Activated T-cell treated with anti-CD3 and anti-CD28 coated beads, Interleukin-2, amount 50 U/mL, for 24 hours (primary cell): ENCODE data around the gene NPLOC4.

Experiments
- DNase-seq: peaks from one replicate; pipeline ENCODE4 v3.0.0-alpha.2; 2020
- H3K27ac Mint-ChIP-seq: 2 replicates; pipeline ENCODE4 v1.8.0; 2020; ENCODE audit warnings: mild to moderate bottlenecking, mixed read lengths
- H3K27me3 Mint-ChIP-seq: 2 replicates; pipeline ENCODE4 v1.8.0; 2020; ENCODE audit warnings: mixed read lengths
- H3K36me3 Mint-ChIP-seq: 2 replicates; pipeline ENCODE4 v1.8.0; 2020; ENCODE audit warnings: low read depth, mixed read lengths
- H3K4me1 Mint-ChIP-seq: 2 replicates; pipeline ENCODE4 v1.8.0; 2020; ENCODE audit warnings: low read depth, mixed read lengths
- H3K4me3 Mint-ChIP-seq: 2 replicates; pipeline ENCODE4 v1.8.0; 2020; ENCODE audit warnings: mild to moderate bottlenecking, moderate library complexity, mixed read lengths
- H3K9me3 Mint-ChIP-seq: 2 replicates; pipeline ENCODE4 v1.8.0; 2020; ENCODE audit warnings: mixed read lengths

The NPLOC4 gene

DNA sequence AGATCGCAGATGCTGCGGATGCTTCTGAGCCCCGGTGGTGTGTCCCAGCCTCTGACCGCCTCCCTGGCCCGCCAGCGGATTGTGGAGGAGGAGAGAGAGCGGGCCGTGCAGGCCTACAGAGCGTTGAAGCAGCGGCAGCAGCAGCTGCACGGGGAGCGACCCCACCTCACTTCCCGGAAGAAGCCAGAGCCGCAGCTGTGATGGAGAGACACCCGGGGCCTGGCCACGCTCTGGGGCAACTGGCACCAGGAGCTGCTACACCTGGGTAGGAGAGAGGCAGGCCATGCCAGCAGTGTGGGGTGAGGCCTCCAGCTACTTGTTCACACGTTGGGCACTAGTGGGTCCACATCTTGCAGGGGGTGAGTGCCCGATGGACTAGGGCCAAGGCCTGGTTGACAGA is 35.6 kb upstream of the NPLOC4 start:
- no peak for DNase-seq
- Mint-ChIP-seq H3K9me3 (no peaks in the 10 kb centered on the region), H3K27ac (no peak overlapping the region), H3K4me3 (no peak overlapping the region), H3K4me1 (peaks cover 26% of the 10 kb centered on the region), H3K27me3 (no peaks in the 10 kb centered on the region), H3K36me3 (peaks cover 89% of the 10 kb centered on the region)

- Mint-ChIP-seq H3K9me3 (no peaks in the 10 kb centered on the region), H3K36me3 (peaks cover 84% of the 10 kb centered on the region), H3K4me3 (peak overlapping the region; percentile 95), H3K27me3 (no peaks in the 10 kb centered on the region), H3K4me1 (peaks cover 53% of the 10 kb centered on the region), H3K27ac (peak overlapping the region; percentile 94)
- no peak for DNase-seq
Measured at GRCh38 chr17:81667754-81668153, 30.8 kb upstream of the NPLOC4 start.

DNA sequence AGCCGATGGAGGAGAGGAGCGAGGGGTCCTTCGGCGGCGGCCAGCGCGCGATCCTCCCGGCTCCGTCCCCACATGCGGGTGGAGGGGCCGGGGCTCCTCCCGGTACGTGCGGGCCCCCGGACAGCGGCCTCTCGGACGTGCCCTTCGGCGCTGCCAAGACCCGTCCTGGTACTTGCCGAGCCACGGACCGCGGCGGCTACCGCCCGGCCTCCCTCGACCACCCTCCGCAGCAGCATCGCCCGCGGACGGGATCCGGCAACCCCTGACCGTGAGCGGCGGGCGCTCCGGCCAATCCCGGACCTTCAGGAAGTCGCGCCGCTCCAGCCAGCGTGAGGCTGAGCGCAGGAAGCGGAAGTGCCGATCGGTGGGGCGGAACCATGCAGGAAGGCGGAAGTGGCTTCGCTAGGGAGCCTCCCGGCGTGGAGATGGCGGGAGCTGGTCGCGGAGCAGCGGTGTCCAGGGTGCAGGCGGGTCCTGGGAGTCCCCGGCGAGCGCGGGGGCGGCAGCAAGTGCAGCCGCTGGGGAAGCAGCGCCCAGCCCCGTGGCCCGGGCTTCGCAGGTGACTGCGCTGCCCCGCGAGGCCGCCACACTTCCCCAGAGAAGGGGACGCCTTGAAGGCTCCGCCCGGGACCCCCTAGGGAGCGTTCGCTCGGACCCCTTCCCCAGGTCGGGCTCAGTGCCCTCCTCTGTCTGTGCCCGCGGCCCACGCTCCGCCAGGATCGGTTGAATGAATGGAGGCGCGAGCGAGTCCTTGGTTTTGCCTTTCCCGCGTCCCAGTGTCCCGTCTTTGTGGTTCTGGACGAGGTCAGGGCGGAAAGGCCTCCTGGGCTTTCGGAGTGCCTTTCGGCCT is 29.7 kb upstream of the NPLOC4 start, which contains the start of the genes CCDC137 and OXLD1:
Gene CCDC137, plus strand, starts transcription at position 396 of the 850 bp plus-strand sequence. Its CDS starts 30 bp downstream, at position 426.
Gene OXLD1, minus strand, starts transcription at position 264 of the 850 bp plus-strand sequence. Its CDS starts 28 bp downstream, at position 236.
- peak; percentile 95 for DNase-seq
- no peaks in the 10 kb centered on the region for H3K27me3 Mint-ChIP-seq
- peaks cover 60% of the 10 kb centered on the region for H3K4me1 Mint-ChIP-seq
- H3K36me3 Mint-ChIP-seq = peaks cover 72% of the 10 kb centered on the region
- peak within 1 kb of the TSS; percentile 95 for H3K4me3 Mint-ChIP-seq
- peak within 1 kb of the TSS; percentile 99 for H3K27ac Mint-ChIP-seq
- no peaks in the 10 kb centered on the region for H3K9me3 Mint-ChIP-seq

GRCh38 chr17:81666092-81666341 is 29.1 kb upstream of the NPLOC4 start:
- Mint-ChIP-seq H3K27me3 (no peaks in the 10 kb centered on the region), H3K9me3 (no peaks in the 10 kb centered on the region), H3K4me1 (peaks cover 60% of the 10 kb centered on the region), H3K4me3 (peak overlapping the region; percentile 95), H3K27ac (peak overlapping the region; percentile 99), H3K36me3 (peaks cover 67% of the 10 kb centered on the region)
- DNase-seq = no peak

DNA sequence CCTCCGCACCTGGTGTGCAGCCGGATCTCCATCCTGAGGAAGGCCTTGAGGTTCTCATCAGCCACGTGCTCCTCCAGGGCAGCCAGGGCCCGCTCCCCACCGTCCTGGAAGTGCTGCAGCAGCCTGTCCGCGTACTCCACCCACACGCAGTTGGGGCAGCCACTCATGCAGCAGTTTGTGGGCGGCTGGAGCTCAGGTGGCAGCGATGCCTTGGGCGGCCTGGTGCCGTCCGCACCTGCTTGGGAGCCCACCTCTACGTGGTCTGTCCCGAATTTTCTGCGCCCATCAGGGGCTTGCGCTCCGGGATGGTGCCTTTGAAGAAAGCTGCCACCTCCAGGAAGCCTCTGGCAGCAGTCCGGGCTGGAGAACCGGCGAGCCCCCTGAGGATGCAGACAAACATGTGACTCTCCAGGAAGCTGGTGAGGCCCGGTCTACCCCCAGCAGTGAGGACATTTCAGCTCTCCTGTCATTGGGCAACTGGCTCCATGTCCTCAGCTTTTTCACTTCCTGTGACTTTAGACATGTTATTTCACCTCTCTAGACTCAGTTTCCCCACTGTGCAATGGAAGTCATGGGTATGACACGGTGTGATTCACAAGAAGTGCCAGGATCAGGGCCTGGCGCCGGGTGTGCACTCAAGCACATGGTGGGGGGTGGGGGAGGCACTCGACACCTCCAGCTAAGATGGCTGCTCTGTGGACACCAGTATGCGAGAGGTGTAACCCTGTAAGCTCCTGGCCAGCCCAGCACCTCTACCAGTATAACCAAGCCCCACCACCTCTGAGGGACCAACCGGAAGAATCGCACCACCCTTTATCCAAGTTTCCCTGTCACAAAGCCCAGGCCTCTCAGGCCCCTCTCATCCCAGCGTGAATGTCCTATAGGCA is 28.5 kb upstream of the NPLOC4 start:
- peaks cover 60% of the 10 kb centered on the region for H3K4me1 Mint-ChIP-seq
- peak overlapping the region; percentile 99 for H3K27ac Mint-ChIP-seq
- H3K27me3 Mint-ChIP-seq = no peaks in the 10 kb centered on the region
- no peaks in the 10 kb centered on the region for H3K9me3 Mint-ChIP-seq
- H3K4me3 Mint-ChIP-seq = peak overlapping the region; percentile 95
- H3K36me3 Mint-ChIP-seq = peaks cover 61% of the 10 kb centered on the region
- peak; percentile 82 for DNase-seq

- H3K36me3 Mint-ChIP-seq = peaks cover 47% of the 10 kb centered on the region
- H3K4me3 Mint-ChIP-seq = peak overlapping the region; percentile 95
- H3K9me3 Mint-ChIP-seq = no peaks in the 10 kb centered on the region
- DNase-seq = peak; percentile 43
- peak overlapping the region; percentile 99 for H3K27ac Mint-ChIP-seq
- H3K4me1 Mint-ChIP-seq = peaks cover 54% of the 10 kb centered on the region
- H3K27me3 Mint-ChIP-seq = no peaks in the 10 kb centered on the region
Measured at GRCh38 chr17:81664051-81664470, 27.1 kb upstream of the NPLOC4 start.

DNA sequence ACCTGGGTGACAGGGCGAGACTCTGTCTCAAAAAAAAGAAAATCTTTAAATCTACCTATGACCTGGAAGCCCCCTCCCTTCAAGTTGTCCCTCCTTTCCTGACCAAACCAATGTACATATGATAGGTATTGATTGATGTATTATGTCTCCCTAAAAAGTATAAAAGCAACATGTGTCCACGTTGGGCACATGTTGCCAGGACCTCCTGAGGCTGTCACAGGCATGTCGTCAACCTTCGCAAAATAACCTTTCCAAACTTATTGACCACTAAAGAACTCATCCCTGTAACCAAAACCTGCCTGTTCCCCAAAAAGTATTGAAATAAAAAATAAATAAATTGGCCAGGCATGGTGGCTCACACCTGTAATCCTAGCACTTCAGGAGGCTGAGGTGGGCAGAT is 25.1 kb upstream of the NPLOC4 start:
- H3K27me3 Mint-ChIP-seq = no peaks in the 10 kb centered on the region
- H3K27ac Mint-ChIP-seq = peak overlapping the region; percentile 99
- no peak overlapping the region for H3K4me3 Mint-ChIP-seq
- no peaks in the 10 kb centered on the region for H3K9me3 Mint-ChIP-seq
- H3K4me1 Mint-ChIP-seq = peaks cover 43% of the 10 kb centered on the region
- peaks cover 27% of the 10 kb centered on the region for H3K36me3 Mint-ChIP-seq
- no peak for DNase-seq

DNA sequence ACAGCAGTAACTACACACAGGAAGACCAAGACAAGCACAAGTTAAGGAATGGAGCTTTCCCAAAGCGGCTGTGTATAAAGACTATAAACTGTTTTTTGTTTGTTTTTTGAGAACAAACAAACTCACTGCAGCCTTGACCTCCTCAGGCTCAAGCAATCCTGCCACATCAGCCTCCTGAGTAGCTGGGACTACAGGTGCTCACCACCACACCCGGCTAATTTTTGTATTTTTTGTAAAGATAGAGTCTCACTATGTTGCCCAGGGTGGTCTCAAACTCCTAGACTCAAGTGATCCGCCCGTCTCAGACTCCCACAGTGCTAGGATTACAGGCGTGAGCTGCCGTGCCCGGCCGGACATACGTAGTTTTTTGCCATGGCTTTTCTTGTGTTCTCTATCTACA is 23.5 kb upstream of the NPLOC4 start:
- H3K27ac Mint-ChIP-seq = peak overlapping the region; percentile 47
- peaks cover 40% of the 10 kb centered on the region for H3K4me1 Mint-ChIP-seq
- peaks cover 15% of the 10 kb centered on the region for H3K36me3 Mint-ChIP-seq
- H3K27me3 Mint-ChIP-seq = no peaks in the 10 kb centered on the region
- no peaks in the 10 kb centered on the region for H3K9me3 Mint-ChIP-seq
- no peak overlapping the region for H3K4me3 Mint-ChIP-seq
- no peak for DNase-seq

DNA sequence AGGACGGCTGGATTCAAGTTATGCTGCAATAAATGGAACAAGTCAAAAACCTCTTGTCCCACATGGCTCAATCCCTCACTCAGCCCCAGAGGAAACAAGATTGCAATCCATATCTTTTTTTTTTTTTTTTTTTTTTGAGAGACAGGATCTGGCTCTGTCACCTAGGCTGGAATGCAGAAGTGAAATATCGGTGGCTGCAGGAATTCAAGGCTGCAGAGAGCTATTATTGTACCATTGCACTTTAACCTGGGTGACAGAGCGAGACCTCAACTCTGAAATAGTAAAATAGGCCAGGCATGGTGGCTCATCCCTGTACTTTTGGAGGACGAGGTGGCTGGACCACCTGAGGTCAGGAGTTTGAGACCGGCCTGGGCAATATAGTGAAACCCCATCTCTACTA is 22.1 kb upstream of the NPLOC4 start:
- Mint-ChIP-seq H3K4me1 (peaks cover 27% of the 10 kb centered on the region), H3K36me3 (peaks cover under 1% of the 10 kb centered on the region), H3K4me3 (no peak overlapping the region), H3K27me3 (peaks cover 3% of the 10 kb centered on the region), H3K27ac (no peak overlapping the region), H3K9me3 (no peaks in the 10 kb centered on the region)
- no peak for DNase-seq

DNA sequence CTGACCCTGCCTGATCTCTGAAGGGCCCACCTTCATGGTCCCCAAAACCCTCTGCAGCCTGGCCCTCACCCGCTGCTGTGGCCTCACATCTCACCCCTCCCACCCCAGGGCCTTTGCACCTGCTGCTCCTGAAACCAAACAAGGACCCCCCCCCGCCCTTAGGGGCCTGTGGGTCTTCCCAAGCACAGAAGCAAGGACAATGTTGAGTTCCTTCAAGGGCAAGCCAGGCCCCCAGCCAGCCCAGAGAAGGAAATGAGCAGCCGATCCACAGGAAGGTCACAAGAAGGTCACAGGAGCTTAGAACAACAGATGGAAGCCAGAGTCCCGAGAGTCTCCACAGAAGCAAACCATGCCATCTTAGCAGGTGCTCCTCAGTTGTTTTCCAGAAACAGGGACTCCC is 19.9 kb upstream of the NPLOC4 start:
- Mint-ChIP-seq H3K27ac (no peak overlapping the region), H3K4me3 (no peak overlapping the region), H3K36me3 (no peaks in the 10 kb centered on the region), H3K4me1 (peaks cover 19% of the 10 kb centered on the region), H3K9me3 (no peaks in the 10 kb centered on the region), H3K27me3 (peaks cover 14% of the 10 kb centered on the region)
- no peak for DNase-seq

DNA sequence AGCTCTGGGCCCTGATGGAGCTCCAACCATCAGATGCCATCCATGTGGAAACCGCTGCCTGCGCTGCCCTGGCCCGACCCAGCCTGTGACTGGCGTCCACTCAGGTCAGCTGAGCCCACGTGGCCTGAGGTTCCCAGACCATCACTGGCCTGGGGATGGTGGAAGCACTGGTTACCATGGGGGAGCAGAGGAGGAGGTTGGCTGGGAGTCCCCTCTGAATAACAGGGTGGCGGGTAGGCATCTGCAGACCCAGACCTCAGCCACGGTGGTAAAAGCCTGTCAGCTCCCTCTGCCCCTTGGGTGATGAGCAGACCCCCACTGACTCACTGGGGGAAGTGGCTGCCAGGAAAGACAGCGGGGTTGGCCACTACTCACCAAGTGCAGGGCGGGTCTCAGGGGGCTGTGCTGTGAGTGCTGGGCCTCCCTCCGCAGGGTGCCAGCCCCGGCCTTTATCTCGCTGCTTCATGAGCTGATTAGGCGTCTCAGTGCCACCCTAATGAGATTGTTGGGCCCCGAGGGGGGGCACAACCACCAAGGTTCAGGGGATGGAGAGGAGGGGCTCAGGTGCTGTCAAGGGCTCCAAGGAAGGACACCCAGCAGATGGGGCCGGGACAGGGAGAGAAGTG is 19.3 kb upstream of the NPLOC4 start, which contains the start of gene PDE6G:
Gene PDE6G, minus strand, starts transcription at position 425 of the 626 bp plus-strand sequence. CDS start 3,237 bp downstream, outside the sequence.
- no peak within 1 kb of the TSS for H3K27ac Mint-ChIP-seq
- no peak within 1 kb of the TSS for H3K4me3 Mint-ChIP-seq
- DNase-seq = no peak
- peaks cover 19% of the 10 kb centered on the region for H3K4me1 Mint-ChIP-seq
- no peaks in the 10 kb centered on the region for H3K36me3 Mint-ChIP-seq
- H3K9me3 Mint-ChIP-seq = no peaks in the 10 kb centered on the region
- peaks cover 17% of the 10 kb centered on the region for H3K27me3 Mint-ChIP-seq

DNA sequence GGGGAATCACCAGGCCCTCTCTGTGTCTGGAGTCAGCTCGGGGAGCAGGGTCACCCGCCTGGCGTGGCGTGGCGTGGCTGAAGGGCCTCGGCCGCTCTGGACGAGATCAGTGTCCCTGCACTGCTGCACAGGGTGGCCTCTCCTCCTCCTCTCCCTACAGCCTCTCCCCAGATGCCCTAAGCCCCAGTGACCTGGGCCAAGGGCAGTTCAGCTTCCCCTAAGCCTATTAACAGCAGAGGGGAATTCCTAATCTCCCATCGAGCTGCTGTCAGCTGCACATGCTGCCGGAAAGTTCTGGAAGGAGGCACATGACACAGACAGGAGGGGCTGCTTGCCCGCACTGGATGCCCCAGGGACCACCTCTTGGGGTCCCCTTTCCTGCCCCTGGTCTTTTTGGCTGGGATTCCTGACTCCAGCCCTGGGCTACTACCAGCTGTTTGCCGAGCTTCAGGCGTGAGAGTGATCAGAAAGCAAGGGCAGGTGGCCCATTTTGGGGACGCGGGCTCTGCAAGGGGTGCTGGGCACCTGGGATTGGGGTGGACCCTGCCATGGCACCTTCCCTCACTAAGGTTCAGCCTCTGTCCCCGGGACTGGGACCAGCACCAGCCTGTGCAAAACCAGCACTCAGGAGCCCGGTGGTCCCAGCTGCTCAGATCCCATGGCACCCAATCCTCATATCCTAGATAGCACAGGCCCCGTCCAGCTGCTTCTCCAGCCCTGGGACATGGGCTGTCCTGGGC is 18.6 kb upstream of the NPLOC4 start:
- Mint-ChIP-seq H3K27ac (no peak overlapping the region), H3K9me3 (no peaks in the 10 kb centered on the region), H3K36me3 (no peaks in the 10 kb centered on the region), H3K27me3 (peaks cover 22% of the 10 kb centered on the region), H3K4me3 (no peak overlapping the region), H3K4me1 (peaks cover 19% of the 10 kb centered on the region)
- DNase-seq = no peak

DNA sequence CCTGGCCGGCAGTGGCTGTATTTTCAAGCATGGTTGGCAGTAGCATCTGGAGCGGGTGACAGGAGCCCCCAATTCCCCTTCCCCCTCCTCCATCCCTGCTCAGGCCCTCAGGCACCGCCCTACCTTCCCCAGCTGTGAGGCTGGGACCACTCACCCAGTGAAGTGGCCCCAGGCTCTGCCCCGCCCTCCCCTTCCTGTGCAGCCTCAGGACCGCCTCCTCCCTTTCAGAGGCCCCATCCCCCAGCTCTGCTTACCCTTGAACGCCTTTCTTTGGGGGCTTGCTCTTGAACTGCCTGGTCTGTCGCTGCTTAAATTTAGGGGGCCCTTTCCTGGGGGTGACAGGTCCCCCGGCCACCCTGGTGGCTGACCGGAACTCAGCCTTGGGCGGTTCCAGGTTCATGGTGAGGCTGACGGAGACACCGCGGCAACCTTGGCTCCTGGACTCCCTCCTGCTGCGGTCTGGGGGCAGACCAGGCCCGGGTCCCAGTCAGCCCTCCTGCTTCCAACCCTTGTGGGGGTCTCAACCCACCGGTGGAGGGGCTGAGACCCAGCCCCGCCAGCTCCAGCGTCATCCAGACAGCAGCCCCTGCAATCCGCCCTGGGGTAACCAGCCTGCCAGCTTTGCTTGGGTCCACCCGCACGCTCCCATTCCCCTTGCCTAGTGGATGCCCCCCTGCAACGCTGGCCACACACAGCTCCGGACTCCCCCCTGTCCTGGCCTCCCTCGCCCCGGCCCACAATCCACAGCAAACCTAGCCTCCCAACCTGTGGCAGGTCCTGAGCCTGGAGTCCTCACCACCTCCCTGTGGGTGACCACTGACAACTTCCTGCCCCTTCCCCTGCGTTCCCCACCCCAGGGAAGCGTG is 16.2 kb upstream of the NPLOC4 start:
- no peak for DNase-seq
- Mint-ChIP-seq H3K4me3 (peak overlapping the region; percentile 61), H3K9me3 (no peaks in the 10 kb centered on the region), H3K4me1 (peaks cover 19% of the 10 kb centered on the region), H3K27ac (peak overlapping the region; percentile 75), H3K36me3 (no peaks in the 10 kb centered on the region), H3K27me3 (peaks cover 40% of the 10 kb centered on the region)
